Peyer's patch (tissue), 4 donors: ENCODE measurements around the gene NFE2L3.

ENCODE experiments used
- CTCF ChIP-seq, 6 experiments: fragments of 450-650 bp in 4 of 6; fragments of 200-600 bp in 2 of 6; sonication (generic) in 1 of 6; IDR thresholded peaks; one replicate each; pipeline ENCODE4 v1.5.1; 2017 to 2019; ENCODE audit warnings: antibody characterized with exemption in 6 of 6, mild to moderate bottlenecking in 3 of 6, moderate library complexity in 1 of 6
- POLR2A ChIP-seq, 2 donors: fragments of 450-650 bp; IDR thresholded peaks; one replicate each; pipeline ENCODE4 v1.5.1; 2017; ENCODE audit warnings: antibody characterized with exemption in 2 of 2, mild to moderate bottlenecking in 2 of 2, moderate library complexity in 2 of 2

DNA sequence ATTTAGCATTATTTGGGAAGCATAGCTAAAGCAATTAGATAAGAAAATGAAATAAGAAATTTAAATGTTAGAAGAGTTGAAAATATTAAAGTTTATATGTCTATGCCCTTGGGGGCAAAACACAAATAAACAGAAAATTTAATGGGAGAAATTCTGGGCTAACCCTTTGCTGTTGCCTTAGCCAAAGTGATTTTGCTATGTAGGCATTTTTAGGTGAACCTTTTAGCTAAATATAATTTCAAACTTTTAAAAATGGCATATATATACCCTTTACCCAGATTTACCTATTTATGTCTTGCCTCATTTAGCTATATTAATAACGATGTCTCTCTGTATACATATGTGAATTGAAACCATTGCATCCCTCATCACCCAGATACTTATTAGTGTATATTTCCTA is 20.1 kb downstream of the NFE2L3 start:
- TF ChIP-seq CTCF (IDR thresholded peaks at IDR 0.05) (no peak), POLR2A (IDR thresholded peaks at IDR 0.05) (no peak)
